IPS DF 6.9 (cell line): ENCODE results near the gene EML4.
A peak's percentile ranks its signal among the peaks of the same experiment; 100 is the strongest.

Experiments used
- DNase-seq: peaks from one replicate; pipeline ENCODE4 v3.0.0-alpha.2; 2013; ENCODE audit warnings: low read depth, low spot score
- H3K27ac ChIP-seq: one replicate; pipeline ENCODE4 v1.5.1; 2013; ENCODE audit warnings: low read length, control low read depth
- H3K27me3 ChIP-seq: 2 replicates; pipeline ENCODE4 v1.6.1; 2013; ENCODE audit warnings: mild to moderate bottlenecking, low read length; ENCODE audit not compliant: control insufficient read depth, insufficient read depth
- H3K36me3 ChIP-seq: 2 replicates; pipeline ENCODE4 v1.6.1; 2013; ENCODE audit warnings: low read length; ENCODE audit not compliant: control insufficient read depth, insufficient read depth
- H3K4me1 ChIP-seq: 2 replicates; pipeline ENCODE4 v1.6.1; 2013; ENCODE audit warnings: low read length; ENCODE audit not compliant: control insufficient read depth, insufficient read depth
- H3K4me3 ChIP-seq: 2 replicates; pipeline ENCODE4 v1.5.1; 2013; ENCODE audit warnings: mild to moderate bottlenecking, low read length
- H3K9me3 ChIP-seq: 2 replicates; pipeline ENCODE4 v1.6.1; 2013; ENCODE audit warnings: low read length, inconsistent platforms; ENCODE audit not compliant: control insufficient read depth, insufficient read depth
- WGBS: extraction: QIAGEN DNeasy Blood & Tissue Kit; methylation state at CpG from one replicate; pipeline ENCODE4 v1.1.7; 2013; ENCODE audit warnings: mixed read lengths, missing lambda C conversion rate; ENCODE audit not compliant: insufficient read length, insufficient coverage; 5-methylcytosine and 5-hydroxymethylcytosine counted together

EML4 gene

DNA sequence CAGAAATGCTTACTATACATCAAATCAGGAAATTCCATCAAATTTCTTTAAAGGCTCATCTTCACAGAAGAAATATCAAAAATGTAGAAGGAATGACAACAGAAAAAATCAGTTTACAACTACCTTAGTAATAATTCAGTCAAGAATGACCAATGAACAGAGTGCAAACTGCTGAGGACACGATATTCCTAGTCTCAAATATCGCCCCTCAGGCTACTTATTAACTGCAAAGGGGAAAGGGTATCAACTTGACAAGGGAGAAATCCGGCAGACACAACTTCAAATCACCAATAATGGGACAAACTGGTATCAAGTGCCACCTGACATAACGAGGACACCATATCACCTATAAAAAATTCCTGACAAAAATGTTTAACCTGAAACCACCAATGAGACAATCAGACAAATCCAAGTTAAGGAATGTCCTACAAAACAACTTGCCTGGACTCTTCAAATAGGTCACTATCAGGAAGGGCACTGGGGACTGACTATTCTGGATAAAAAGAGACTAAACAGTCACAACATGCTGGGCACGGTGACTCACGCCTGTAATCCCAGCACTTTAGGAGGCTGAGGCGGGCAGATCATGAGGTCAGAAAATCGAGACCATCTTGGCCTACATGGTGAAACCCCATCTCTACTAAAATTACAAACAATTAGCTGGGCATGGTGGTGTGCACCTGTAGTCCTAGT is 179.1 kb downstream of the EML4 start:
- WGBS: no CpG with 5 or more reads among the region's 8 CpGs

GRCh38 chr2:42350434-42351063 is 181.4 kb downstream of the EML4 start:
- H3K36me3 ChIP-seq: no peaks in the 10 kb centered on the region
- H3K27ac ChIP-seq: no peak overlapping the region
- no peaks in the 10 kb centered on the region for H3K4me1 ChIP-seq
- H3K9me3 ChIP-seq: no peaks in the 10 kb centered on the region
- no peak overlapping the region for H3K4me3 ChIP-seq
- no CpG with 5 or more reads among the region's 3 CpGs for WGBS
- H3K27me3 ChIP-seq: no peaks in the 10 kb centered on the region
- DNase-seq: no peak

More for the DNA sequence above, 179.1 kb downstream of the EML4 start:
- Histone ChIP-seq H3K9me3 (no peaks in the 10 kb centered on the region), H3K27ac (no peak overlapping the region), H3K4me3 (no peak overlapping the region), H3K36me3 (no peaks in the 10 kb centered on the region), H3K27me3 (no peaks in the 10 kb centered on the region), H3K4me1 (no peaks in the 10 kb centered on the region)
- DNase-seq: no peak

DNA sequence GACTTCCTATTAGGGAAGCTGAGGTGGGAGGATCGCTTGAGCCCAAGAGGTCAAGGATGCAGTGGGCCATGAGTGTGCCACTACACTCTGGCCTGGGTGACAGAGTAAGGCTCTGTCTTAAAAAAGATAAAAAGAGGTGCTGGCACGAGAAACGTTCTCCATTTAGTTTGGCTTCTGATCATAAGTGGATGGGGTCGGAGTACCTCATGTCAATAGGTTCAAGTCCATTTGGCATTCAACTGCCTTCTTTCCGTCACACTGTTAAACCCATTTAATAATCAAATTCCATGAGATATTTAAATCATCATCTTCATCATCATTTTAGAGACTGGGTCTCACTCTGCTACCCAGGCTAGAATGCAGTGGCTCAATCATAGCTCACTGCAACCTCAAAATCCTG is 182.7 kb downstream of the EML4 start:
- DNase-seq: no peak
- Histone ChIP-seq H3K27me3 (no peaks in the 10 kb centered on the region), H3K36me3 (no peaks in the 10 kb centered on the region), H3K4me3 (no peak overlapping the region), H3K4me1 (no peaks in the 10 kb centered on the region), H3K9me3 (no peaks in the 10 kb centered on the region), H3K27ac (no peak overlapping the region)
- 100% methylated on average over 1 of the region's 5 CpGs for WGBS

DNA sequence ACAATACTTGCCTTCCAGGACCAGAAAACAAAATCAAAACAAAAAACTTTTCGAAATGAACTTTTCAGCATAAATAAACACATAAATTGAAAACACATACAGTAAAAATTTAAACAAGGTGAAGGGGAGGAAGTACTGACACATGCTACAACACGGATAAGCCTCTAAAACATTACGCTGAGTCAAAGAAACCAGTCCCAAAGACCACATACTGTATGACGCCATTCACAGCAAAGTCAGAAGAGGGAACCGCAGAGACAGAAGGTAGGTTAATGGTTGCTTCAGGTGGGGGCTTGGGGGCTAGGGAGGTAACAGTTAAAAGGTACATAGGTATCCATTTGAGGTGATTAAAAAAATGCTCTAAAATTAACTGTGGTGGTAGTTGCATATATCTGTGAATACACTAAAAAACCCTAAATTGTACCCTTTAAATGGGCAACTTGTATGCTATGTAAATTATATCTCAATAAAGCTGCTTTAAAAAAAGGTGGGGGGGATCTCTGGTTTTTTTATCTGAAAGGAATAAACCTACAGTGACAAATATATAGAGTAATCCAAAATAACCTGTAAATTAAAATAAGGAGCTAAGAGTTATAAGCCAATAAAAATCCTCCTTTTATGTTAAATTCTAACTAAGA is 184.8 kb downstream of the EML4 start:
- H3K27me3 ChIP-seq: no peaks in the 10 kb centered on the region
- 100% methylated on average over 1 of the region's 5 CpGs for WGBS
- no peak for DNase-seq
- H3K27ac ChIP-seq: no peak overlapping the region
- H3K4me1 ChIP-seq: no peaks in the 10 kb centered on the region
- no peaks in the 10 kb centered on the region for H3K9me3 ChIP-seq
- H3K36me3 ChIP-seq: no peaks in the 10 kb centered on the region
- no peak overlapping the region for H3K4me3 ChIP-seq

- Histone ChIP-seq H3K27ac (no peak overlapping the region), H3K9me3 (no peaks in the 10 kb centered on the region), H3K27me3 (no peaks in the 10 kb centered on the region), H3K36me3 (no peaks in the 10 kb centered on the region), H3K4me3 (no peak overlapping the region), H3K4me1 (no peaks in the 10 kb centered on the region)
- no peak for DNase-seq
- WGBS: 100% methylated on average over 4 of the region's 6 CpGs
Observed at GRCh38 chr2:42359304-42359964, 190.3 kb downstream of the EML4 start.

DNA sequence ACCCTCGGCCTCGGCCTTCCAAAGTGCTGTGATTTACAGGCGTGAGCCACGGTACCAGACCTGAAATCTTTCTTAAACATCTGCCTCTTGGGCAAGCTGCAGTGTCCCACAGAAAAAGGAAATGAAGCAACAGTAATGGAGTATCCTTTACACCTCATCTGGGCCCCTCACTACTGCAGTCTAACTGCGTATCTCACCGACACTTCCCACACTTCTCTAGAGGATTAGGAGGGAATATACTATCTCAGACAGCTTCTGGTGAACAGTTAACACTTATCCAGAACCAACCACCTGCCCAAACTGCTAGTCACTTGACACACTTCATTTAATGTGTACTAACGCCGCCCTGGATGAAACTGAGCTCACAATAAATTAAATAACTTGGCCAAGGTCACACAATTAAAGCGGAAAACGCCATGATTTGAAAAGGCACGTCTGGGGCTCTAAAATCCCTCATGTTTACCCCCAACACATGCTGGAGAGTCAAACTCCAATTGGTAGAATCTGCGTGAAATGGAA is 190.9 kb downstream of the EML4 start:
- DNase-seq: no peak
- no CpG with 5 or more reads among the region's 12 CpGs for WGBS
- H3K9me3 ChIP-seq: no peaks in the 10 kb centered on the region
- peak overlapping the region; percentile 87; the same call in 1 of the 2 replicates for H3K4me3 ChIP-seq
- no peak overlapping the region for H3K27ac ChIP-seq
- H3K27me3 ChIP-seq: no peaks in the 10 kb centered on the region
- no peaks in the 10 kb centered on the region for H3K4me1 ChIP-seq
- no peaks in the 10 kb centered on the region for H3K36me3 ChIP-seq

GRCh38 chr2:42360493-42360889 is 191.3 kb downstream of the EML4 start:
- DNase-seq: no peak
- H3K36me3 ChIP-seq: no peaks in the 10 kb centered on the region
- peak overlapping the region; percentile 87 for H3K4me3 ChIP-seq
- H3K27me3 ChIP-seq: no peaks in the 10 kb centered on the region
- no peaks in the 10 kb centered on the region for H3K4me1 ChIP-seq
- WGBS: no CpG with 5 or more reads among the region's 15 CpGs
- H3K9me3 ChIP-seq: no peaks in the 10 kb centered on the region
- H3K27ac ChIP-seq: no peak overlapping the region

DNA sequence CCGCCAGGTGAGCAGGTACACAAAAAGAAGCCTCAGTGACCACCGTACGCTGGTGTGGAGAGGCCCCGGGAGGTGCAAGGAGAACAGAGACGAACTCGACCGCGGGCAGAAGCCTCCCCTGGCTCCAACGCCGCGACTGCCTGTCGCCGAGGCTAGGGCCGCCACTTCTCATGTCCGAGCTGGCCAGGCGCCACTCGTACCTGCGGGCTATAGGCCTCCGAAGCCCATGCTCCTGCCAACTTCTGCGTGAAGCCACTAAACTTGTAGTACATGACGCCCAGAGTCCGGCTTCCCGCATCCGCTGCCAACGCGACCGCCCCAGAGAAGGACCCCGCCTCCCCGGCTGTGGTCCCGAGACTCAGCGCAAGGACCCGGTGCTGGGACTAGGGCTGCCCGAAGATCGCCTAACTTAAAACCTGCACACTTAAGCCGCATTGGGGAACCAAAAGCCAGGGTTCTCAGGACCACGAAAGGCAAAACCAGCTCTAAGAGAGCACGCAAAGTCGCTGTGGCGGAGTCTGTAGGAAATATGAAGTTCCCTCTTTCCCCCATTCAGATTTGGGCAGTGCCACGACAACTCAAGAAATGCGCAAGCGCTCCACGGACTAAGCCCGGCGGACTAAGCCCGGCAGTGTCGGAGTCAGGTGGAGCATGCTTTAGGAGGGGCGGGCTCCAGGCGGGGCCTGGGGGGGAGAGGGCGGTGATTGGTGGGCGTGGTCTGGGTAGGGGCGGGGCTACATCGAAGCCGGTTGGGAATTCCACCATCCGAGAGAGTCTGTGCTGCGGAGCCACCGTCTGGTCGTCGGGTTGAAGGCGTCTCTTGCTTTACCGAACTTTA is 192.0 kb downstream of the EML4 start, which contains the start of gene COX7A2L:
Gene COX7A2L (minus strand): TSS at position 328 of the 838 bp plus-strand sequence. CDS start 56 bp downstream, at position 272.
- peak within 1 kb of the TSS; percentile 87 for H3K4me3 ChIP-seq
- no peaks in the 10 kb centered on the region for H3K9me3 ChIP-seq
- no peaks in the 10 kb centered on the region for H3K36me3 ChIP-seq
- H3K27me3 ChIP-seq: no peaks in the 10 kb centered on the region
- no CpG with 5 or more reads among the region's 61 CpGs for WGBS
- H3K4me1 ChIP-seq: no peaks in the 10 kb centered on the region
- peak; percentile 80 for DNase-seq
- no peak within 1 kb of the TSS for H3K27ac ChIP-seq

GRCh38 chr2:42361728-42362283 is 192.7 kb downstream of the EML4 start:
- peak overlapping the region; percentile 8; the same call in 1 of the 2 replicates for H3K4me3 ChIP-seq
- H3K36me3 ChIP-seq: no peaks in the 10 kb centered on the region
- H3K27ac ChIP-seq: no peak overlapping the region
- WGBS: no CpG with 5 or more reads among the region's 6 CpGs
- H3K4me1 ChIP-seq: no peaks in the 10 kb centered on the region
- H3K9me3 ChIP-seq: no peaks in the 10 kb centered on the region
- DNase-seq: no peak
- H3K27me3 ChIP-seq: no peaks in the 10 kb centered on the region
